Ectodermal cell (in vitro differentiated cells): ENCODE results near the gene OR52E1.
"Not testable (repeated sequence)": the region's sequence is repeated elsewhere in the genome, so short reads cannot be mapped to it uniquely, and the experiment has no call there.

Experiments used
- H3K27ac ChIP-seq: 2 replicates; pipeline ENCODE4 v1.7.0; 2013; ENCODE audit warnings: mild to moderate bottlenecking, low read depth, low read length; ENCODE audit not compliant: insufficient read depth, poor library complexity, severe bottlenecking
- H3K27me3 ChIP-seq: 2 replicates; pipeline ENCODE4 v1.7.0; 2013; ENCODE audit warnings: mild to moderate bottlenecking, low read length; ENCODE audit not compliant: insufficient read depth, control insufficient read depth, poor library complexity, severe bottlenecking
- H3K36me3 ChIP-seq: one replicate; pipeline ENCODE4 v1.7.0; 2013; ENCODE audit warnings: low read length; ENCODE audit not compliant: control insufficient read depth, insufficient read depth
- H3K4me1 ChIP-seq: one replicate; pipeline ENCODE4 v1.7.0; 2013; ENCODE audit warnings: low read length; ENCODE audit not compliant: control insufficient read depth, insufficient read depth
- H3K4me3 ChIP-seq: 2 replicates; pipeline ENCODE4 v1.7.0; 2013; ENCODE audit warnings: low read depth, low read length, control low read depth; ENCODE audit not compliant: insufficient read depth
- H3K9me3 ChIP-seq: 2 replicates; pipeline ENCODE4 v1.7.0; 2013; ENCODE audit warnings: mild to moderate bottlenecking, low read length, moderate library complexity; ENCODE audit not compliant: control insufficient read depth
- WGBS, 2 experiments: methylation state at CpG; one replicate each; pipeline ENCODE4 v1.1.7; 2013; ENCODE audit warnings: missing lambda C conversion rate in 2 of 2; 5-methylcytosine and 5-hydroxymethylcytosine counted together

The OR52E1 gene

DNA sequence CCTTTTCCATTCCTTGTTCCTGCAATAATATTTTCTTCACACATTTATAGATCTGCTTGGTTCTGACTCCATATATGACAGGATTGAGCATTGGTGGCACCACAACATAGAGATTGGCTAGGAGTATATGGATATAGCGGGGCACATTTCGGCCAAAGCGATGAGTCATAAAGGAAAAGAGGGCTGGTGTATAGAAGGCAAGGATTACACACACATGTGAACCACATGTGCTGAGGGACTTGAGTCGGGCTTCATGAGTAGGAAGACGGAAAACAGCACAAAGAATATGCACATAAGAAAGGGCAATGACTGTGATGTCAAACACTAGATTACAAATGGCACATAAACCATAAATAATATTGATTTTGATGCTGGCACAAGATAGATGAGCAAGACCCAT, 10.7 kb upstream of the OR52E1 start:
- H3K4me1 ChIP-seq, H3K9me3 ChIP-seq, H3K27ac ChIP-seq, H3K4me3 ChIP-seq, H3K27me3 ChIP-seq, H3K36me3 ChIP-seq: not testable (repeated sequence)
- WGBS, 2 experiments = 91 to 100% methylated on average over 2 to 5 of the region's 5 CpGs

DNA sequence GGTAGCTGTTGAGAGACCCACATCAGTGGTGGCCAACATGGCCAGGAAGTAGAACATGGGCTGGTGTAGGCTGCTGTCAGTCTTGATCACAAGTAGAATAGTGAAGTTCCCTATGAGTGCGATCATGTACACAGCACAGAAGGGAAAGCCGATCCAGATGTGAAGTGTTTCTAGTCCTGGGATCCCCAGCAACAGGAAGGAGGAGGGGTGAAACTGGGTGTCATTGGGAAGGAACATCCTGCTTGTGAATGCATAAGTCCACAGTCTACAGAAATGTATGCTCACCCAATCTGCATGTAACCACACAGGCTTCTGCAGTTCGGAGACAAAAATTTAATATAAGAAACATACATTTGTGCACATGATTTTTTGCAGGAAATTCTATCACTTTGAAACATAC, 10.0 kb upstream of the OR52E1 start, which contains the start of gene OR52E2:
TSS of gene OR52E2 (minus strand) at position 237 of the 400 bp plus-strand sequence. CDS start at position 237, 0 bp downstream.
- Histone ChIP-seq H3K27me3 (no peaks in the 10 kb centered on the region), H3K9me3 (no peaks in the 10 kb centered on the region), H3K36me3 (no peaks in the 10 kb centered on the region), H3K4me3 (no peak within 1 kb of the TSS), H3K4me1 (no peaks in the 10 kb centered on the region), H3K27ac (no peak within 1 kb of the TSS)
- 93 to 99% methylated on average over 3 of the region's 3 CpGs for WGBS, 2 experiments

DNA sequence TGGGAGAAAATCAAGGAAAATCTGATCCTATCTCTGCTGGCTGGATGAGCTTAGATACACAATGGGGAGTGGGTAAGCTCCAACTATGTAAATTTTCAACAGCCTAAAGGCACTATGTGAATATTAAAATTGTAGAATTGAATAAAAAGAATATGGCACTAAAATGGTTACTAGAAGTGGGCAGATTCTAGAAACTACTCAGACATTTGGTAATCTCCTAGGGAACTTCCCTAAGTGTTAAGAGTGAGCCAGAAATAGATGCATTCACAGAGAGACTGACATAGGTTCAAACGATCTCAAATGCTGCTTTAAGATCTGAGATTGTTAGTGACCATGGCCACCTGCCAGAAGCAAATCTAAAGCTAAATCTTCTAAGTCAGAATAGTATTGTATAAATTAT, 4.3 kb upstream of the OR52E1 start:
- H3K27ac ChIP-seq = no peak overlapping the region
- no peak overlapping the region for H3K4me3 ChIP-seq
- no peaks in the 10 kb centered on the region for H3K36me3 ChIP-seq
- no peaks in the 10 kb centered on the region for H3K27me3 ChIP-seq
- no peaks in the 10 kb centered on the region for H3K9me3 ChIP-seq
- WGBS, 2 experiments = 90 to 100% methylated on average over 1 of the region's 1 CpG
- no peaks in the 10 kb centered on the region for H3K4me1 ChIP-seq

DNA sequence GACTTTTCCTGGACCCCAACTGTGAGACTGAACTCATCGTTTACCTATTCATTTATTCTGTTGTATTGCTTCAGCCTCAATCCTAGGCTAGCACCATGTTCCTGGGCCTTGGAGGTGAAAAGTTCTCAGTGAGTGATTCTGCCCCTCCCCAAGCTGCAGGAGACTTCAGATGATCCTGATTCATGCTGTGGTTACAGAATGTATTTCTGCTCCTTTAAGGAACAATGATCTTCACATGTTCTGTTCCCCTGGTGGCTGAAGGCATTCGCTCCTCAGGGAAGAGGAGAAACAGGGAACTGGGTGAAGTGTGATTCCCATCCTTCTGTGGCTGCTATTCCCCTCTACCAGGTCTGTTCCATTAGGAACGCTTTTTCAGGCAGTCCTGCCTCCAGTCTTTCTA, 2.4 kb downstream of the OR52E1 start:
- no peak overlapping the region for H3K4me3 ChIP-seq
- no peaks in the 10 kb centered on the region for H3K9me3 ChIP-seq
- WGBS, 2 experiments = 61 to 68% methylated on average over 2 to 3 of the region's 3 CpGs

DNA sequence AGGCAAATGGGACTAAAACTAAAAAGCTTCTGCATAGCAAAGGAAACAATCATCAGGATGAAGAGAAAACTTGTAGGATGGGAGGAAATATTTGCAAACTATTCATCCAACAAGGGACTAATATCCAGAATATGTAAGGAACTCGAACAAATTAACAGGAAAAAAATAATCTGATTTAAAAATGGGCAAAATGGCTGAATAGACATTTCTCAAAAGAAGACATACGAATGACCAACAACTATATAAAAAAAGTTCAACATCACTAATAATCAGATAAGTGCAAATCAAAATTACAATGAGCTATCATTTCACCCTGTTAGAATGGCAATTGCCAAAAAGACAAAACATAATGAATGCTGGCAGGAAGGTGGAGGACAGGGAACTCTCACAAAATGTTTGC, 12.0 kb downstream of the OR52E1 start:
- Histone ChIP-seq H3K4me1 (no peaks in the 10 kb centered on the region), H3K36me3 (no peaks in the 10 kb centered on the region), H3K27me3 (no peaks in the 10 kb centered on the region), H3K9me3 (no peaks in the 10 kb centered on the region), H3K4me3 (no peak overlapping the region), H3K27ac (no peak overlapping the region)
- WGBS, 2 experiments = 90 to 94% methylated on average over 1 of the region's 2 CpGs

More for the DNA sequence above, 2.4 kb downstream of the OR52E1 start:
- H3K27me3 ChIP-seq = no peaks in the 10 kb centered on the region
- no peak overlapping the region for H3K27ac ChIP-seq
- H3K36me3 ChIP-seq = no peaks in the 10 kb centered on the region
- no peaks in the 10 kb centered on the region for H3K4me1 ChIP-seq

DNA sequence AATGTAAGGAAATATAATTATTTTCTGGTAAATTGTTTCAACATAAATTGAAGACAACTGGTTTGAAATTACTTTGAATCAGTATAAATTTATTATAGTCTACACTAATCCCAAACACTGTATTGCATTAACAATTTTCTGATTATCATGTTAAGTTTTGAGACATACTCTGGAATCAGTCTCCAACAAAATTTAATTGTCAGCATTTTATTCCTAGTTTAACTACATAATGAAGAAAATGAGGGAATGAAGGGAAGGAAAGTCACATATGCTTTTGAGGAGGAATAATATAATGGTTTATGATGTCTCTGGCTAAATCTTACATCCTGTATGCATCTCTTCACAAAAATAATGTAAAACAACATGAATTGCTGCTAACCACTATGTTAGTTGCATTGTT, 14.2 kb downstream of the OR52E1 start:
- H3K4me3 ChIP-seq = no peak overlapping the region
- H3K27ac ChIP-seq = no peak overlapping the region
- H3K4me1 ChIP-seq = no peaks in the 10 kb centered on the region
- H3K36me3 ChIP-seq = no peaks in the 10 kb centered on the region
- no peaks in the 10 kb centered on the region for H3K27me3 ChIP-seq
- no peaks in the 10 kb centered on the region for H3K9me3 ChIP-seq

DNA sequence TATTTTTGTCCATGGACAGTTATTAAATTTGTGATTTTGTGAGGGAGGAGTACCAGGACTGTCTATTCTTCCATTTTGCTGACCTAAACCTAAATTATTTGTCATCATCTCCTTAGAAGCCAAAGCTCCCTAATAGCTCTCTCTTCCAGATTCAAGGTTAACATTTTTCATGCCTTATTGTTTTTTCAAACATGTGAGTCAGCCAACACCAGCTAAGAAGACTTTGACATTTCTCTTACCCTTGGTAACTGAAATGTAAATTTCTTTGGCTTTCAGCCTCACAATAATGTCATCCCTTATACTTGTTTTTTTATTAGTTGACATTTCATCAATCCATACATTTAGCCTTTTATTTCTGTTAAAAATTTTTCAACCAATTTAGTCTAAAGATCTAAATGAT, 19.2 kb downstream of the OR52E1 start:
- no peak overlapping the region for H3K27ac ChIP-seq

DNA sequence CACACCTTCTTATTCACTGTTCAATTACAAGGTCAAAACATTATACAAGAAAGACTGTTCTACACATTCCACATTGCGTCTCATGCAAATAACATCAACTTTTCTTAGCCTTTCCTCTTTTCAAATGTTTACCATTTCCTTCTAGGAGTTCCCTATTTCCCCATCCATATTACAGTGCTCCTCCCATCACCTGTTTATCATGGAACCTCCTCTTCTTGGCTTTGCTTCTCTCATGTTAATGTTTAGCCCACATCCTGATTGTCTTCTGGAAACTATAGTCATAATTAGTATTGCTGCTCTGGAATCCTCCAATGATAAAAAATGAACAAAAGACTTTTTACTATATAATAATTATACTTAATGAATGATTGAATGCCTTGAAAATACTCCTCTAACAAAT, 21.3 kb downstream of the OR52E1 start:
- WGBS, 2 experiments = 91 to 93% methylated on average over 1 of the region's 1 CpG
- Histone ChIP-seq H3K4me1 (no peaks in the 10 kb centered on the region), H3K27me3 (no peaks in the 10 kb centered on the region), H3K36me3 (no peaks in the 10 kb centered on the region), H3K9me3 (no peaks in the 10 kb centered on the region), H3K4me3 (no peak overlapping the region), H3K27ac (no peak overlapping the region)

More for the DNA sequence above, 19.2 kb downstream of the OR52E1 start:
- H3K9me3 ChIP-seq = no peaks in the 10 kb centered on the region
- H3K36me3 ChIP-seq = no peaks in the 10 kb centered on the region
- H3K4me3 ChIP-seq = no peak overlapping the region
- H3K4me1 ChIP-seq = no peaks in the 10 kb centered on the region
- H3K27me3 ChIP-seq = no peaks in the 10 kb centered on the region

DNA sequence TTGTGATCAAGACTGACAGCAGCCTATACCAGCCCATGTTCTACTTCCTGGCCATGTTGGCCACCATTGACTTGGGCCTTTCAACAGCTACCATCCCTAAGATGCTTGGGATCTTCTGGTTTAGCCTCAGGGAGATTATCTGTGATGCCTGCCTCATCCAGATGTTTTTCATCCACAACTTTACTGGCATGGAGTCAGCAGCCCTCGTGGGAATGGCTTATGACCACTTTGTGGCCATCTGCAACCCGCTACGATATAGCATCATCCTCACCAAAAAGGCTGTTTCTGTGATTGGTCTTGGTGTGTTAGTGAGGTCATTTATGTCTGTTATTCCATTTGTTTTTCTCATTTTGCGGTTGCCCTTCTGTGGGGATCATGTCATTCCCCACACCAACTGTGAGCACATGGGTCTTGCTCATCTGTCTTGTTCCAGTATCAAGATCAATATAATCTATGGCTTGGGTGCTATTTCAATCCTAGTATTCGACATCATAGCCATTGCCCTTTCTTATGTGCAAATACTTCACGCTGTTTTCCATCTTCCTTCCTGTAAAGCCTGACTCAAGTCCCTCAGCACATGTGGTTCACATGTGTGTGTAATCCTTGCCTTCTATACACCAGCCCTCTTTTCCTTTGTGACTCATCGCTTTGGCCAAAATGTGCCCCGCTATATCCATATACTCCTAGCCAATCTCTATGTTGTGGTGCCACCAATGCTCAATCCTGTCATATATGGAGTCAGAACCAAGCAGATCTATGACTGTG, 23.6 kb downstream of the OR52E1 start:
- 89 to 96% methylated on average over 6 of the region's 8 CpGs for WGBS, 2 experiments
- Histone ChIP-seq H3K4me1 (no peaks in the 10 kb centered on the region), H3K36me3 (no peaks in the 10 kb centered on the region), H3K9me3 (no peaks in the 10 kb centered on the region), H3K27ac (no peak overlapping the region), H3K4me3 (no peak overlapping the region), H3K27me3 (no peaks in the 10 kb centered on the region)

DNA sequence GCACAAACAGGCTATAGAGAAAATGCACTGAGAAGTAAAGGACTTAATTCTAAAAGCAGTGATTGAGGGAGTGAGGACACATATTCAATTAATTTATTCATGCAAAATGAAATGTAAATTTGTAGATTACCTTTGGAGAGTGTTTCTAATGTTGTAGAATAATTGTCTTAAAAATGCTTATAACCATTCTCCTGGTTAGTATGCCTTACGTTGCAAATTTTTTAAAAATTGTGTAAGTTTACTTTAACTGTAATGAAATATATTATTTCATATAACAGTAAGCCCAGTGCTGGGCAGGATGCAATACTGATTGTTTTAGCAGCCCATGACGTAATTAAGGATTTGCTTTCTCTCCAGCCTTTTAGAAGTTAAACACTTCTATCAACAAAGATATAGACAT, 26.6 kb downstream of the OR52E1 start:
- Histone ChIP-seq H3K27ac (no peak overlapping the region), H3K27me3 (no peaks in the 10 kb centered on the region), H3K4me1 (no peaks in the 10 kb centered on the region), H3K9me3 (no peaks in the 10 kb centered on the region), H3K36me3 (no peaks in the 10 kb centered on the region), H3K4me3 (no peak overlapping the region)
- 88 to 100% methylated on average over 1 of the region's 2 CpGs for WGBS, 2 experiments

DNA sequence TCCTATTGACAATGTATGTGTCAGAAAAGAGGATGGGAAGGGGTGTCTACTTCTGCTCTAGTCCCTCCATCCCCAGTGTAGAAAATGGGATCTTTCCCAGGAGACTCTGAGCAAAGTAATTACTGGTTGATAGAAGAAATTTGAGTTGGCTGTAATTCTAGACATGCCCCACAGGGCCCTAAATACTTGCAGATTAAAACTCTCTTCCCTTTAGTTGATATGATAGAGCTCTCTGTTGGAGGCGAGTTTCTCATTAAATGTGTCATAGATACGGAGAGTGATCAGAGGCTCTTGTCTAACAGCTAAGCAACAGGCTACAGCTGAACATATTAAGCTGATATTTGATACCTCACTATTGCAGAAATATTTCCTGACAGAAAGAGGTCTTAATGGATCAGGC, 32.9 kb downstream of the OR52E1 start:
- no peaks in the 10 kb centered on the region for H3K4me1 ChIP-seq
- no peak overlapping the region for H3K4me3 ChIP-seq
- WGBS, 2 experiments = 87 to 95% methylated on average over 2 of the region's 2 CpGs
- no peaks in the 10 kb centered on the region for H3K9me3 ChIP-seq
- H3K27me3 ChIP-seq = no peaks in the 10 kb centered on the region
- no peak overlapping the region for H3K27ac ChIP-seq
- H3K36me3 ChIP-seq = no peaks in the 10 kb centered on the region
